ENCODE data around the gene RASSF1. TPM values are rescaled to one million over a fixed set of nuclear protein-coding genes. Genes with fewer than 3 reads are reported as not detected.

Gene RASSF1
- total RNA-seq, 1 experiment from 2014 or later = 20.0 TPM

DNA sequence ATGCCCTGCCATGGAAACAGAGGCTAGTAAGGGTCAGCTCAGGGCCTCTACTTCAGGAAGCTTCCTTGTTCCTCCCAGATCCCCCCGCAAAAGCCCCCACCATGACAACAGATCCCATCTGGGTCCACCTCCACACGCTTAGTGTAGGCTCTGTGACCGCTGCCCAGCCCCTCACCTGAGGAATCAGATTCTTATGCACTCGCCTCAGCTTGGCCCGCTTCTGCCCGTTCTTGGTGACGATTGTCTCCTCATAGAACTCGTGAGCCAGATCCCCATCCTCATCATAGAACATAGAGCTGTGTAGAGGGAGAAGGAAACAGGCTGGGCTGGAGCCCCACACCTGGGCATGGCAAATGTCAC, 14.5 kb downstream of the RASSF1 start:
- TF ChIP-seq EZH2 (IDR thresholded peaks at IDR 0.05; ENCODE audit: low read length, unreplicated experiment) (no peak), EZH2phosphoT487 (IDR thresholded peaks at IDR 0.05; ENCODE audit: borderline replicate concordance, low read length) (no peak)
- TF ChIP-seq, protein P1, sequence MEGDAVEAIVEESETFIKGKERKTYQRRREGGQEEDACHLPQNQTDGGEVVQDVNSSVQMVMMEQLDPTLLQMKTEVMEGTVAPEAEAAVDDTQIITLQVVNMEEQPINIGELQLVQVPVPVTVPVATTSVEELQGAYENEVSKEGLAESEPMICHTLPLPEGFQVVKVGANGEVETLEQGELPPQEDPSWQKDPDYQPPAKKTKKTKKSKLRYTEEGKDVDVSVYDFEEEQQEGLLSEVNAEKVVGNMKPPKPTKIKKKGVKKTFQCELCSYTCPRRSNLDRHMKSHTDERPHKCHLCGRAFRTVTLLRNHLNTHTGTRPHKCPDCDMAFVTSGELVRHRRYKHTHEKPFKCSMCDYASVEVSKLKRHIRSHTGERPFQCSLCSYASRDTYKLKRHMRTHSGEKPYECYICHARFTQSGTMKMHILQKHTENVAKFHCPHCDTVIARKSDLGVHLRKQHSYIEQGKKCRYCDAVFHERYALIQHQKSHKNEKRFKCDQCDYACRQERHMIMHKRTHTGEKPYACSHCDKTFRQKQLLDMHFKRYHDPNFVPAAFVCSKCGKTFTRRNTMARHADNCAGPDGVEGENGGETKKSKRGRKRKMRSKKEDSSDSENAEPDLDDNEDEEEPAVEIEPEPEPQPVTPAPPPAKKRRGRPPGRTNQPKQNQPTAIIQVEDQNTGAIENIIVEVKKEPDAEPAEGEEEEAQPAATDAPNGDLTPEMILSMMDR (conservative IDR thresholded peaks at IDR 0.05; ENCODE audit: low read depth, low read length) = no peak
- no peaks in the 10 kb centered on the region for H3K9me2 ChIP-seq (replicated peaks; ENCODE audit: low read length)
- no peak overlapping the region for H2AFZ ChIP-seq (ENCODE audit: low read length)
- no peaks in the 10 kb centered on the region for H3K27me3 ChIP-seq (ENCODE audit: low read length)
- H4K20me1 ChIP-seq (ENCODE audit: low read length) = no peaks in the 10 kb centered on the region
- intact Hi-C loops (cut with micrococcal nuclease) = no loop called here
- H3K27ac ChIP-seq (ENCODE audit: low read length) = no peak overlapping the region
- DNase-seq (no peak), ATAC-seq (no peak)
- H3K4me2 ChIP-seq (ENCODE audit: low read length) = no peak overlapping the region
- H3F3A ChIP-seq (ENCODE audit: low read length, unreplicated experiment) = no peaks in the 10 kb centered on the region
- peaks cover 19% of the 10 kb centered on the region for H3K79me2 ChIP-seq (ENCODE audit: low read length)
- H3K9ac ChIP-seq (ENCODE audit: low read length) = no peak overlapping the region
- H3K36me3 ChIP-seq (ENCODE audit: low read depth, low read length) = peaks cover 15% of the 10 kb centered on the region; the same call in 1 of the 2 replicates
- H3K4me3 ChIP-seq (ENCODE audit: low read length) = no peak overlapping the region
- no peaks in the 10 kb centered on the region for H3K9me3 ChIP-seq (ENCODE audit: low read length)
- H3K4me1 ChIP-seq (ENCODE audit: insufficient read depth, low read length) = peaks cover 10% of the 10 kb centered on the region; the same call in 1 of the 2 replicates
- no TSS peak for BruUV-seq (replicated peaks)
- CTCF ChIA-PET = no interaction called here
- POLR2A ChIA-PET (ENCODE audit: unreplicated experiment) = no interaction called here

DNA sequence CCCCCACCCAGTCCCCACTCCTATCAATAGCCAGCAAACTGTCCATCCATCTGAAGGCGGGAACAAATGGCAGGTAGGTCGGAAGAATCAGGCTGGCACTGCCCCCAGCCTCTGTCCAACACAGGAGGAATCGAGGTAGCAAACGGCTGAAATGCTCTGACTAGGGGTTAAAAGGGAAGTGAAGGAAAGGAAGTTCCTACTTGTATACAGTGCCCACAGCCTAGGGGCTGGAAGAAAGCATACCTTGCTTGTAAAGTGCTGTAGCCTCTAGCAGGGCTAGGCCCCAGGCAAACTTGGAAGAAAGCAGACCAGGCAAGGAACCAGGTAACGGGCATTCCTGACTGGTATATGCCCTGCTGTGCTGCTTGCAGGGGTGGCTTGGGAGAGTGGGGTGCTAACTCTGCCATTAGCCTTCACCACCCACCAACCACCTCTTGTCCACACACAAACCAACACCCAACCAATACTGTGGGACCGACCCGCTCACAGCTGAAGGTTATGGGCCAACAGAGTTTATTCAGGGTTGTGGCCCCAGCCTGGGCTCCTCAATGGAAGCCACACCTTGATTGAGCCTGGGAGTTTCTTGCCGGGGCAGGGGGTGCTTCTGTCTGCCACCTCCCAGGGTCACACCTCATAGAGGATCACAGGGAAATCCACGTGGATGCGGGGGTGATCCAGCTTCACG, 15.0 kb downstream of the RASSF1 start:
- Histone ChIP-seq H3K79me2 (ENCODE audit: low read length) (peaks cover 22% of the 10 kb centered on the region), H3K4me1 (ENCODE audit: insufficient read depth, low read length) (peaks cover 10% of the 10 kb centered on the region; the same call in 1 of the 2 replicates), H3K27me3 (ENCODE audit: low read length) (no peaks in the 10 kb centered on the region), H2AFZ (ENCODE audit: low read length) (no peak overlapping the region), H4K20me1 (ENCODE audit: low read length) (no peaks in the 10 kb centered on the region), H3K9me3 (ENCODE audit: low read length) (no peaks in the 10 kb centered on the region), H3K36me3 (ENCODE audit: low read depth, low read length) (peaks cover 10% of the 10 kb centered on the region; the same call in 1 of the 2 replicates), H3K4me2 (ENCODE audit: low read length) (no peak overlapping the region), H3K9ac (ENCODE audit: low read length) (no peak overlapping the region), H3K9me2 (replicated peaks; ENCODE audit: low read length) (no peaks in the 10 kb centered on the region), H3K4me3 (ENCODE audit: low read length) (no peak overlapping the region), H3F3A (ENCODE audit: low read length, unreplicated experiment) (no peaks in the 10 kb centered on the region), H3K27ac (ENCODE audit: low read length) (no peak overlapping the region)
- ATAC-seq (no peak), DNase-seq (no peak)
- ChIA-PET CTCF (interaction anchor here (0.6 kb wide), 1 partner anchor 12 kb away, joined by 3 read pairs; no protein-coding TSS in a partner anchor), POLR2A (ENCODE audit: unreplicated experiment) (interaction anchor here (0.6 kb wide), 1 partner anchor 90 kb away, joined by 5 read pairs; no protein-coding TSS in a partner anchor)
- intact Hi-C loops (cut with micrococcal nuclease) = no loop called here
- no TSS peak for BruUV-seq (replicated peaks)
- TF ChIP-seq EZH2 (IDR thresholded peaks at IDR 0.05; ENCODE audit: low read length, unreplicated experiment) (no peak), EZH2phosphoT487 (IDR thresholded peaks at IDR 0.05; ENCODE audit: borderline replicate concordance, low read length) (no peak)
- TF ChIP-seq, protein P1 (conservative IDR thresholded peaks at IDR 0.05; ENCODE audit: low read depth, low read length) = no peak

DNA sequence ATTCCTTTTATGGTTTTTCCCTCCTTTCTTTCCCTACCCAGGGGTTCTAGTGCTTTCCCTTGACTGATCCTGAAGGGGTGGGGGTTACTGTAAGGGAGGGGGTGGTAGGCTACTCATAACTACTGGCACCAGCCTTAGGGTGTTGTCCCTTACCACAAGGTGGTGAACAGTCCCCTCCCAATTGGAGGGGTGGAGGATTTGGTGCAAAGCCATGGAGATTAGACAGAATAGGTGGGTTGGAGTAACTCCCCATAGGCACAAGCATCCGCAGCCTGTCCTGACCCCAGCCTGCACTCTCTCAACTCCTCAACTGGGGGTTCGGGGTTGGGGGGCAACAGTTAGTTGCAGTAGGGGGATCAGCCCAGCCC, 15.5 kb downstream of the RASSF1 start:
- Histone ChIP-seq H3K79me2 (ENCODE audit: low read length) (peaks cover 28% of the 10 kb centered on the region), H3K27ac (ENCODE audit: low read length) (no peak overlapping the region), H4K20me1 (ENCODE audit: low read length) (no peaks in the 10 kb centered on the region), H3K9me3 (ENCODE audit: low read length) (no peaks in the 10 kb centered on the region), H2AFZ (ENCODE audit: low read length) (no peak overlapping the region), H3K9me2 (replicated peaks; ENCODE audit: low read length) (no peaks in the 10 kb centered on the region), H3K4me2 (ENCODE audit: low read length) (no peak overlapping the region), H3K9ac (ENCODE audit: low read length) (no peak overlapping the region), H3K4me1 (ENCODE audit: insufficient read depth, low read length) (peaks cover 15% of the 10 kb centered on the region; the same call in 1 of the 2 replicates), H3K27me3 (ENCODE audit: low read length) (no peaks in the 10 kb centered on the region), H3F3A (ENCODE audit: low read length, unreplicated experiment) (no peaks in the 10 kb centered on the region), H3K4me3 (ENCODE audit: low read length) (no peak overlapping the region), H3K36me3 (ENCODE audit: low read depth, low read length) (peaks cover 5% of the 10 kb centered on the region; the same call in 1 of the 2 replicates)
- no peak for ATAC-seq
- intact Hi-C loops (cut with micrococcal nuclease) = no loop called here
- TF ChIP-seq, protein P1 (conservative IDR thresholded peaks at IDR 0.05; ENCODE audit: low read depth, low read length) = no peak
- TF ChIP-seq EZH2 (IDR thresholded peaks at IDR 0.05; ENCODE audit: low read length, unreplicated experiment) (no peak), EZH2phosphoT487 (IDR thresholded peaks at IDR 0.05; ENCODE audit: borderline replicate concordance, low read length) (no peak)
- POLR2A ChIA-PET (ENCODE audit: unreplicated experiment) = interaction anchor here (0.6 kb wide), 1 partner anchor 90 kb away, joined by 5 read pairs; no protein-coding TSS in a partner anchor
- BruUV-seq (replicated peaks) = no TSS peak
- no peak for DNase-seq
- CTCF ChIA-PET = interaction anchor here (0.6 to 1.0 kb wide), 3 partner anchors 12 to 1673 kb away, joined by 3 to 4 read pairs (median 3); partner anchors contain the start of gene IFRD2

Data from PC-3 (cell line).